ENCODE measurements around the gene IL1RAPL2.

The IL1RAPL2 gene

GRCh38 chrX:104566681-104567501 lies 892 bp downstream of the IL1RAPL2 start:
- no peak overlapping the region for H3K27ac ChIP-seq
- no peak for TF ChIP-seq CTCF (conservative IDR thresholded peaks at IDR 0.05)

GRCh38 chrX:104567506-104567905 lies 1.5 kb downstream of the IL1RAPL2 start:
- no peak overlapping the region for H3K27ac ChIP-seq
- TF ChIP-seq CTCF (conservative IDR thresholded peaks at IDR 0.05), result no peak

GRCh38 chrX:104568304-104568915 lies 2.4 kb downstream of the IL1RAPL2 start:
- TF ChIP-seq CTCF (conservative IDR thresholded peaks at IDR 0.05), result no peak

GRCh38 chrX:104618106-104618895 lies 52.3 kb downstream of the IL1RAPL2 start:
- no peak overlapping the region for H3K27ac ChIP-seq

More at GRCh38 chrX:104568304-104568915, 2.4 kb downstream of the IL1RAPL2 start:
- H3K27ac ChIP-seq, result no peak overlapping the region

GRCh38 chrX:104621781-104622180 lies 55.8 kb downstream of the IL1RAPL2 start:
- no peak overlapping the region for H3K27ac ChIP-seq
- TF ChIP-seq CTCF (conservative IDR thresholded peaks at IDR 0.05), result no peak

More at GRCh38 chrX:104618106-104618895, 52.3 kb downstream of the IL1RAPL2 start:
- no peak for TF ChIP-seq CTCF (conservative IDR thresholded peaks at IDR 0.05)

GRCh38 chrX:104641176-104641575 lies 75.2 kb downstream of the IL1RAPL2 start:
- no peak for TF ChIP-seq CTCF (conservative IDR thresholded peaks at IDR 0.05)
- no peak overlapping the region for H3K27ac ChIP-seq

GRCh38 chrX:104647084-104647483 lies 81.1 kb downstream of the IL1RAPL2 start:
- no peak overlapping the region for H3K27ac ChIP-seq
- no peak for TF ChIP-seq CTCF (conservative IDR thresholded peaks at IDR 0.05)

Measured in VCaP (cell line).